ENCODE results near the gene TRAPPC2. TPM values are rescaled to one million over a fixed set of nuclear protein-coding genes. Genes with fewer than 3 reads are reported as not detected.

Gene TRAPPC2
- total RNA-seq, 4 donors from 2014 or later = 5.9 to 16.5 (median 9.2) TPM

GRCh38 chrX:13756381-13756780 lies 22.0 kb upstream of the TRAPPC2 start:
- TF ChIP-seq CTCF (IDR thresholded peaks at IDR 0.05; ENCODE audit: low read depth) = no peak

DNA sequence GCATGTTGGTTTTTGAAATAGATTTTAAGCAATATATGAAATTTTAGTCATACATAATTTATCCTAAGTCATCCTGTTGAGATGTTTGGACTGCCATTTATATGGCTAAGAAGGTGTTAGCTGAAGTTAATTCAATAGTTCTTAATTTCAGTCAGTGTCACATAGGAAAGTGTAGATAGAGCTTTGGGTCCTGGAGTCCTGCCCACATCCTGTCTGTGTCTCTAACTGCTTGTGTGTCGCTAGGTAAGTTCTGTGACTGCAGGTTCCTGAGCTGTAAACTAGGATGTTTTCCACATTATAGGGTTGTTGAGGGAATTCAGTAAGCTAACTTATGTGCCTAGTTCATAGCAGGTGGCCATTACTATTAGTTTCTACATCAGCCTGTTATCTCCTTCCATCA lies 20.8 kb upstream of the TRAPPC2 start:
- no peak for TF ChIP-seq CTCF (IDR thresholded peaks at IDR 0.05; ENCODE audit: low read depth)

DNA sequence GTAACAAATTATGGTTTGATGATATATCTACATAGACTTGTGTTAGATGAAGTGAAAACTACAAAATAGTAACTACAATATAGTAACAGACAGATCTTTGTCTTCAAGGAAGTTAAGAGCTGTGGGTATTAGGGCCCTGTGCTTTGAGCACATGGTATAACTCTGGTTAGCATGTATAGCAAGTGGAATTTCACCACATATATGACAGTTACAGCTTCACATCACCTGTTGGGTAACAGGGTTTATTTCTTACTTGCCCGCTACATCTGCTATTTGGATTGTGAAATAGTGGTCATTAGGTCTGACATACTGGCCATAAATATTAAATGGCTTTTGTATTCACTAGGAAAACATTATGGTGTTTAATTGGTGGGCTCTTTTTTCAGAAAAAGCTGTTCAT lies 20.3 kb upstream of the TRAPPC2 start:
- TF ChIP-seq CTCF (IDR thresholded peaks at IDR 0.05; ENCODE audit: low read depth) = no peak

GRCh38 chrX:13752646-13753045 lies 18.2 kb upstream of the TRAPPC2 start:
- TF ChIP-seq CTCF (IDR thresholded peaks at IDR 0.05; ENCODE audit: low read depth) = no peak

- TF ChIP-seq CTCF (IDR thresholded peaks at IDR 0.05; ENCODE audit: low read depth) = no peak
These were observed 17.7 kb upstream of the TRAPPC2 start for GRCh38 chrX:13752141-13752540.

GRCh38 chrX:13750812-13751211 lies 16.4 kb upstream of the TRAPPC2 start:
- TF ChIP-seq CTCF (IDR thresholded peaks at IDR 0.05; ENCODE audit: low read depth) = no peak

- TF ChIP-seq CTCF (IDR thresholded peaks at IDR 0.05; ENCODE audit: low read depth) = no peak
These were observed 15.8 kb upstream of the TRAPPC2 start for GRCh38 chrX:13750204-13750603.
